HPDE6-E6E7 (cell line): ENCODE data around the gene LEUTX.
A peak's percentile ranks its signal among the peaks of the same experiment; 100 is the strongest.

ENCODE experiments used
- DNase-seq: peaks from one replicate; pipeline ENCODE4 v3.0.0; 2011; ENCODE audit warnings: missing footprints; ENCODE audit errors: extremely low spot score

LEUTX gene

DNA sequence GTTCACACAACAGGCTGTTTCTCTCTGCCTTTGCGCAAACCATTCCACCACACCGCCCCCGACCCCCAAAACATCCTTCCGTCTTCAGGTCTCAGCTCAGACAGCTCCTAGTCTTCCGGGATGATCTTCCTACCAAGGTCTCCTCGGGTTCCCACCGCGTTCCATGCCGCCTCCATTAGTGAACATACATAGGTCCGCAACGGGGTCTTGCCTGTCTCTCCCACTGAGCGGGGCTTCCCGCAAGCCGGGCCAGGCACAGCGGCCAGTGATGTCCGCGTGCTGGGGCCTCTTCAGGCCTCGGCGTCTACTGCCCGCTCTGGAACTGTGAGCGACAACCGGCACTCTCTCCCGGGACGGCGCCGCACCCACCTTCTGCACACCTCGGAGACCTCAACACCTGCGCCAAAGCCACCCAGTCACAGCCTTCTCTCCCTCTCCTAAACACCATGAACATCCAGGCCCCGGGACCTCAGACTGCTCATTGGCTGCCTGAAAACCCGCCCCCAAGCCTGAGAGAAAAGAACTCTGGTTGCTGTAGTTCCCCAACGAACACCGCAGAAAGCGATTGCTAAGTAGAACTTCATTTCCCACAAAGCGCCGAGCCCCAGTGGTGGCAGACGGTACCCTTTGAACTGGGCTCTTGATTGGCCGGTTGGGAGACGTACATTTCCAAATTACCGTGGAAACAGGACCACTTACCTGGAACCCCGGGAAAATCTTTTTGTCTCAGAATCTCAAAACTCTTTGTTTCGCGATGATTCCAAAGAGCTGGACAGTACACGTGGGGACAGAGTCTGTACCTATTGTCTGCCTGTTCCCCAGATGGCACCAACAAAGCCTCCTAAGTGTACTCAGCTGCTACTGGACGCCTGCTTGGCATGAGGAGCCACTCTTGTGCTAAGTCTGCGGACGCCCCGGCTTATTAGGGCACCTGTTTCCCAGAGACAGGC lies 45.8 kb downstream of the LEUTX start:
- peak; percentile 92 for DNase-seq

GRCh38 chr19:39825093-39825463 lies 46.4 kb downstream of the LEUTX start:
- DNase-seq = no peak

DNA sequence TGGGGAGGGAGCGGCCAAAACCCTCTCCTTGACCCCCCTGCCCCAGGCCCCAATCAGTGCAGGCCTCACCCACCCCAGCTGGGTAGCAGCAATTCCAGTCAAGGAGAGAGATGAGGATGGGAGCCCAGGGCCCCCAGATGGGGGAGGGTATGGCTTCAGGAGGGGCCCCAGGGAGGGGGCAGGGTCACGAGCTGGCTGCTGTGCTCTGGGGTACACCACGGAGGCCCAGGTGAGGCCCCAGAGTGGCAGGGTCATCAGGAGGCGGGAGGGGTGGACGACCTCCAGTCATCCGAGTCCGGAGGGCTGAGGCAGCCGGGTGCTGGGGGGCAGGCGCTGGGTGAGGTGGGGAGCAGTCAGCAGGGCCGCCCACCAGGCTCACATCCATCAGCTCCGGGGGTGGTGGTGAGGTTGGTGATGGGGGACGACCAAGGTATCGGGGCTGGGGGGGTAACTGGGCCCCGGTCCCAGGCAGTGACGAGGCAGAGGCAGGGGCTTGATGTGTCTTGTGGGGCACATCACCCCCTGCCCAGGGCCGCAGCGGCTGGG lies 47.0 kb downstream of the LEUTX start:
- DNase-seq = no peak

DNA sequence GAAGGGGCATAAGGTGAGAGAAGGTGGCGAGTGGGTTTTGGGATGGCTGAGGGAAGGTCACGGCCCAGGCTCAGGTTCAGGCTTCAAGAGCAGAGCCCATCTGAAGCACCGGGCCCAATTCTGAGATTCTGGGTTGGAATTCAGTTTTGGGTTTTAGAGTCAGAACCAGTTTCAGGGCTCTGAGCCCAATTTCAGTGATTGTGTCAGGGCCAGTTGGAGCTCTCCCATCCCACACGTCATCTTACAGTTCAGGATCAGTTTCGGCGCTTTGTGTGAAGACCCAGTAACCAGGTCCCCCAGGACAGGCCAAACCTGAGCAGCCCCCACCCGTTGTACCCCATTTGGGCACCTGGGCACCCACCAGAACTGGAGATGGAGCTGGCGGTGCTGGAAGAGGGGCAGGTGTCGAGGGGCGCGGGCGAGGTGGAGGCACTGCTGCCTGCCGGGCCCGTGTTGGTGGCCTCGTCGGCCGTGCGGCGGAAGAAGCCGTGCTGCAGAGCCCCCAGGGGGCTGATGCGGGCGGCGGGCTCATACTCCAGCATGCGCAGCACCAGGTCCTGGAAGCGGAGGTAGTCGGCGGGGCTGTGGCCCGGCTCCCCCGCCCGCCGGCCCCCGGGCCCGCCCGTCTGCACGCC lies 47.8 kb downstream of the LEUTX start:
- DNase-seq = no peak

- DNase-seq = no peak
Measured at GRCh38 chr19:39827216-39827615, 48.6 kb downstream of the LEUTX start.

- no peak for DNase-seq
Measured at GRCh38 chr19:39828015-39828653, 49.5 kb downstream of the LEUTX start.

DNA sequence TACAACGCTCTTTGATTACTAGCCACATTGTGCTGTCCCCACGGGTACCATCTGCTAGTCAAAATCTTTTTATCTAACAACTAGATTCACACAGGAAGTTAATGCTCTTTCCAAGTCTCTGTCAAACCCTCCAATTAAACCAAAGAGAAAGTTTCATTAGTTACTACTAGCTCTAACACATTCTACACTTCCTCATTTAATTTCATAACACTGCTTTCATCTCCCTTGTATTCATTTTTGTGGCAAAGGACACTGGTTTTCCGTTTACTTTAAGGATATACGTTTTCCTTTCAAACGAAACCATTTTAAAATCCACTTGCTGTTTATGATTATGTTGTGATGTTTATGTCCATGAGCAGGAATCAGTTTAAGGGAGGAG lies 50.0 kb downstream of the LEUTX start:
- DNase-seq = no peak

DNA sequence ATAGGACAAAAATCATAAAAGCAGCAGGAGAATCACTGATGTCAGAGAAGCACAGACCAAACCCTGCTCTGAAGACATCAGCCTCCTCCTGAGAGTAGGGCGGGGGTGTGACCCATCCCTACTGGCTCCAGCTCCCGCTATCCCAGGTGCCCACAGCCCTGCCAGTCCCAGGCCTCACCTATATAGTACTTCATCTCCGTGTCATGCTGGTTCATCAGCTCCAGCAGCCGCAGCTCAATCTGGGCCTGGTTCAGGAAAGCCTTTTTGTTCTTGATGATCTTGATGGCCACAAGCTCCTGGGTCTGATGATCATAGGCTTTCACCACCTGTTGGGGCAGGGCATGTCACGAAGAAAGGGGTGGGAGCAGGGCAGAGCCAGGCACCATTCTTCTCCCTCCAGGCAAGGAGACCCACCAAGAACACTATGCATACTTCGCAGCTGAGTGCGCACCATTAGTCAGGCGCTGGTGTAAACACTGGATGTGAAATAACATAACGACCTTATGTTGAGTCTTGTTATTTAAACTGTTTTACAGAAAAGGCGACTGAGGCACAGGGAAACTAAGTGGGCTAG lies 51.1 kb downstream of the LEUTX start:
- no peak for DNase-seq

DNA sequence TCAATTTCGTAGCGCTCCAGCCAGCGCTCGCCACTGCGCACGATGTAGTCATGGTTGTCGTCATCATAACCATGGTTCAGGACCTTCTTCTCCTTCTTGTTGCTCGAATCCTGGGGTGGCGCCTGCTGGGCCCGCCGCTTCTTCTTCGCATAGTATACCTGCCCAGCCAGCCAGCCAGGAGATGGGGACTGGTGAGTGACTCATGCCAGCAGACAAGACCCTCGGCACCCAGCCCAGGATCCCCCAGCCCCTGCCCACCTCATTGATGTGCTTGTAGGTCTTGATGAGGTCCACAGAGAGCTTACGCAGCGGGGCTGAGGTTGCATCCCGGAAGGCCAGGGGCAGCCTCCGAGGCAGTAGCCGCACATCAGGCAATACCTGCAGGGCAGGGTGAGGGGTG lies 51.8 kb downstream of the LEUTX start:
- DNase-seq = no peak

DNA sequence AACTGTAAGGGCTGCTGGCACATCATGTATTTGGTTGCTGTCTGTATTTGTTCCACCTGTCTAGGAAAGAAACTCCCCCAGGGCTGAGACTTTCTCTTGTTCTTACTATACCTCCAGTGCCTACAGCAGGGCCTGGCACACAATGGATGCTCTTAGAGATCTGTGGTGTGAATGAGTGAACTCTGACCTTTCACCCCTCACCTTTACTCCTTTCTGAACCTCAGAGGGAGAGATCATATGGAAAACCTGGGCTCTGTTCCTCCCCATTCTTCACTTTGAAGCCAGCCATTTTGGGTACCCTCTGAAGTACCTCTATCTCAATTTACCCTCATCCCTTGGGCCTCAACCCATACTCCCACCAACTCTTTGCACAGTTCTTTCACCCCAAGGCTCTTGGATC lies 52.2 kb downstream of the LEUTX start:
- no peak for DNase-seq

DNA sequence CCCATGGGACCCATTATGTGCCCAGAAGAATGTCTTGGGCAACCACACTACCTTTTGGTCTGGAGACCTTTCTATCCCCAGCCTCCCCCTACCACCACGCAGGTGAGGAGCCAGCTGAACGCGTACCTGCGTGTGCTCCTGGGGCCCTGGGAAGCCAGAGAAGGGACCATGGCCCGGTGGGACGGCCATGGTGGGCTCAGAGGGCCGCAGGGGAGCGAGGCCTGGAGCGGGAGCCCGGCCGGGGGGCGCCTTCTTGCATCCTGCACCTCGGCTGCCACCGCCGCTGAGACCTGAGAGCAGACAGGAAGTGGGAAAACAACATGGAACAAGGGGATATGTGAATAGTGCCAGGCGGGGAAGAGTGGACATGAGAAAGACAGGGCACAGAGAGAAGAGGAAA lies 53.0 kb downstream of the LEUTX start:
- no peak for DNase-seq

DNA sequence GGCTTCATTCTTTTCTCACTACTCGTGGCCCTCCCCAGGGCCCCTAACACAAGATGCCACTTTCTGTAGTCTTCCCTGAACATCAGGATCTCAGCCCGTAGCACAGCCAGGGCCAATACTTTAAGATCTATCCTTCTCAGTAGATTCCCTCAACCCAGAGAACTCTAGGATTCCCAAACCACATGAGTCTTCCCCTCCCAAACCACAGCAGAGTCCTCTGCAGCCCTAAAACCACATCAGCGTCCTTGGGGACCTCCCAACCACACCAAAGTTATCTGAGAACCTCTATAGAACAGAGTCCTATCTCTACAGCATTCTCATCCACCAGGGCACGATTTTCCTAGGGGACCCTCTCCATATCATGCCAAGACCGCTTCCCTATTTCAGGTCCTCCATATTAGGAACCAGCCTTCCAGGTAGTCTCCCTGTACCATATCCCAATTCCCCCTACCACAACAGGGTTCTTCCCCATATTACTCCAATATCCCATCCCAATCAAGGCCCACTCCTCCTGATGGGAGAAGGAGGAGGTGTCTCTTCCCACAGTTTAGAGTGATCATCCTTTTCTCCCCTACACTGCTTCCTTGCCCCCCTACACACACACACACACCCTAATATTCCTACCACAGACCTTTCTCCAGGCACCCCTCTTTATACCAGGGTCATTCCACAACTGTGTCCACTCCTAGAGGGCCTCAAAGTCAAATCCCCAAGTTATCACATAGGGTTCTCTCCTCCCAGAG lies 53.9 kb downstream of the LEUTX start:
- DNase-seq = no peak

GRCh38 chr19:39833160-39833463 lies 54.5 kb downstream of the LEUTX start:
- DNase-seq = no peak

DNA sequence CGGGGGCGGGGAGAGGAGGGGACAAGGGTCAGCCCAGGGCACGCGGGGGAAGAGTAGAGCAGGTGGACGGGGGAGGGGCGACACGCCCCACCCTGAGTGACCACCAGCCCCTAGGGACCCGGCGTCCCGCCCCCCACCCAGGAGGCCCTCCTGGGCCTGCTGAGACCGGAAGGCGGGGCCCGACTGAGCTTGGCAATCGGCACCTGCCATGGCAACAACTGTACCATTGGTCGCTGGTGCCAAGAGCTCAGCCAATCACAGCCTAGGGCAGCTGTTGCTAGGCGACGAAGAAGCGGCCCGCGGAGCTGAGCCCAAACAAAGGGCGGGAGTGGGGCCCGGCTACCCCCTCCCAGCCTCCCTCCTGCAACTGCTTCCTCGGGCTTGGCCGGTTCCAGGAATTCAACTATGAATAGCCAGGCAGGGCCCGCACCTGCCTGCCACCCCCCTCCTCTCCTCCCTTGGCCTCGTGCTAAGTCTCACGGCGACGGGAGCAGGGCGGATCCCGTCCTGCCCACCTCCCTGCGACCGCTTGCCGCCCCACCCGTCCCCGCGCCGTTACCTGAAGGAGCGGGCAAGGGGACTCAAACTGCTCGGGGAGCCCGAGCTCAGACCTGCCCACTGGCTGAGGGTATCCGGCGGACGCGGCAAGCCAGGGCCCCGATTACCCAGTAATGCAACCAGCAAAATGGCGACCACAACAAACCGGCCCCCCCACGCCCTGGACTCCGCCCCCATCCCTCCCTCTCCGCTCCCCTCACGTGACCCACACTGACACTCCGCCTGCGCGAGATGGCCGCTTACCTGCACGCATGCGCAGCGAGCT lies 55.0 kb downstream of the LEUTX start, which contains the start of gene DYRK1B:
Gene DYRK1B (minus strand): TSS at position 699 of the 823 bp plus-strand sequence. CDS start 2,295 bp downstream, outside the sequence.
- DNase-seq = peak; percentile 98

GRCh38 chr19:39834287-39834841 lies 55.7 kb downstream of the LEUTX start:
- no peak for DNase-seq
